GM12878 (cell line): Measurements from ENCODE around the gene EML5. TPM values are rescaled to one million over a fixed set of nuclear protein-coding genes. Genes with fewer than 3 reads are reported as not detected.

Experiments used
- ATAC-seq: fragments of 200-7000 bp; cut with Tn5 transposase; 3 replicates; pipeline ENCODE4 v1.9.1; 2020; ENCODE audit warnings: mild to moderate bottlenecking, moderate library complexity
- BruUV-seq: library from RNA; stranded (reverse); fragments of 400-500 nt; replicated peaks from 2 replicates; lab custom pipeline; 2021; lab: Mats Ljungman, UMichigan
- CTCF ChIA-PET: fragments of 300-600 bp; sonication (Branson Sonifier 250); formaldehyde crosslinking; extraction: SDS; loops from one replicate; lab custom pipeline; 2021; ENCODE audit warnings: inconsistent platforms; lab: Yijun Ruan, JAX
- POLR2A ChIA-PET: fragments of 350-600 bp; formaldehyde crosslinking; extraction: SDS; loops from one replicate; lab custom pipeline; 2021; ENCODE audit warnings: inconsistent platforms; lab: Charles Lee
- RAD21 ChIA-PET: fragments of 300-600 bp; sonication (Branson Sonifier 250); formaldehyde crosslinking; loops from one replicate; lab custom pipeline; 2023; ENCODE audit warnings: antibody characterized with exemption; ENCODE audit not compliant: unreplicated experiment; lab: Charles Lee
- SMC1A ChIA-PET: fragments of 300-600 bp; sonication (Branson Sonifier 250); formaldehyde crosslinking; loops from one replicate; lab custom pipeline; 2023; ENCODE audit not compliant: unreplicated experiment, uncharacterized antibody; lab: Charles Lee
- DNase-seq: peaks from one replicate; pipeline ENCODE4 v3.0.0-alpha.2; 2011; ENCODE audit warnings: low read depth, low spot score
- FAIRE-seq: peaks from 3 replicates; lab custom pipeline; 2011; peaks lifted over from hg19 to GRCh38; lab: Jason Lieb, UNC
- H2AFZ ChIP-seq: 2 replicates; pipeline ENCODE4 v1.6.0; 2011; ENCODE audit warnings: low read depth, low read length, control low read depth; ENCODE audit not compliant: control insufficient read depth
- H3K27ac ChIP-seq: 2 replicates; pipeline ENCODE4 v1.5.1; 2011; ENCODE audit warnings: control low read depth; ENCODE audit not compliant: control insufficient read depth, insufficient read depth
- H3K27me3 ChIP-seq, 2 experiments: replicated peaks in 1 of 2; 2 replicates each; pipeline versions ENCODE4 v1.6.0 to v1.6.1; 2011; ENCODE audit warnings: low read length in 1 of 2; ENCODE audit not compliant: control insufficient read depth in 2 of 2, insufficient read depth in 2 of 2
- H3K36me3 ChIP-seq, 2 experiments: 2 replicates each; pipeline ENCODE4 v1.5.1; 2011; ENCODE audit warnings: low read length in 1 of 2; ENCODE audit not compliant: control insufficient read depth in 2 of 2, insufficient read depth in 2 of 2
- H3K4me1 ChIP-seq: 2 replicates; pipeline ENCODE4 v1.6.1; 2011; ENCODE audit warnings: mild to moderate bottlenecking, low read length, moderate library complexity, mixed read lengths; ENCODE audit not compliant: control insufficient read depth, insufficient read depth
- H3K4me2 ChIP-seq: 2 replicates; pipeline ENCODE4 v1.6.0; 2011; ENCODE audit warnings: control low read depth; ENCODE audit not compliant: control insufficient read depth, insufficient read depth
- H3K4me3 ChIP-seq: fragments of 200-600 bp; sonication (generic); 2 replicates; pipeline ENCODE4 v1.5.1; 2016
- H3K79me2 ChIP-seq: 2 replicates; pipeline ENCODE4 v1.6.0; 2011; ENCODE audit warnings: low read length; ENCODE audit not compliant: control insufficient read depth, insufficient read depth
- H3K9ac ChIP-seq: 2 replicates; pipeline ENCODE4 v1.8.0; 2011; ENCODE audit warnings: low read length, control low read depth, mixed read lengths; ENCODE audit not compliant: control insufficient read depth, insufficient read depth
- H3K9me3 ChIP-seq: replicated peaks from 3 replicates; pipeline ENCODE4 v1.5.1; 2011; ENCODE audit warnings: mild to moderate bottlenecking, low read length; ENCODE audit not compliant: control insufficient read depth, insufficient read depth
- H4K20me1 ChIP-seq: 2 replicates; pipeline ENCODE4 v1.6.0; 2011; ENCODE audit not compliant: control insufficient read depth, insufficient read depth
- CBFB ChIP-seq: IDR thresholded peaks from 2 replicates; pipeline ENCODE4 v1.6.1; 2016; ENCODE audit warnings: antibody characterized with exemption, low read depth
- GABPA ChIP-seq: IDR thresholded peaks from 2 replicates; pipeline ENCODE4 v1.6.1; 2014; ENCODE audit warnings: antibody characterized with exemption, low read depth, mild to moderate bottlenecking, inconsistent platforms
- POLR2AphosphoS2 ChIP-seq: IDR thresholded peaks from 2 replicates; pipeline ENCODE4 v1.6.1; 2011; ENCODE audit warnings: low read depth, mild to moderate bottlenecking, low read length, improper control_type of control experiment, moderate library complexity
- SMARCA5 ChIP-seq: fragments of 450-650 bp; IDR thresholded peaks from 2 replicates; pipeline ENCODE4 v1.6.1; 2017; ENCODE audit warnings: mild to moderate bottlenecking
- ZNF207 ChIP-seq: fragments of 450-650 bp; IDR thresholded peaks from 2 replicates; pipeline ENCODE4 v1.6.1; 2014; ENCODE audit warnings: antibody characterized with exemption, mild to moderate bottlenecking, borderline replicate concordance
- ZNF384 ChIP-seq: IDR thresholded peaks from 2 replicates; pipeline ENCODE4 v1.6.1; 2012; ENCODE audit warnings: low read depth, mild to moderate bottlenecking, low read length, improper control_type of control experiment, borderline replicate concordance
- in situ Hi-C: fragments of 300-500 bp; cut with MboI; formaldehyde crosslinking; loops from 9 replicates; pipeline ENCODE4 v1.14.3; 2018; ENCODE audit warnings: mixed read lengths
- intact Hi-C: fragments of 100-400 bp; cut with micrococcal nuclease; formaldehyde crosslinking; loops from one replicate; pipeline ENCODE4 v1.14.2; 2022; ENCODE audit not compliant: unreplicated experiment
- polyA plus RNA-seq, 11 experiments: library from polyadenylated mRNA; depleted of rRNA in 4 of 11; unstranded in 6 of 11; stranded (reverse) in 5 of 11; fragments of >200 nt; fragmentation: Nextera tagmentation in 4 of 11; fragmentation: Illumina TruSeq in 1 of 11; extraction: Ambion mirVana in 4 of 11; extraction: Trizol in 1 of 11; gene quantifications; 1 replicate in 1 of 11; 2 replicates in 10 of 11; pipeline versions ENCODE4 v1.2.1 to v1.2.3, GENCODE V29; 2011 to 2016; ENCODE audit warnings: inconsistent platforms in 2 of 11, missing spikeins in 2 of 11, low read depth in 1 of 11
- total RNA-seq, 4 experiments: library from RNA; depleted of rRNA in 3 of 4; stranded (reverse); fragments of >200 nt in 3 of 4; fragmentation: Illumina TruSeq in 1 of 4; extraction: Trizol in 1 of 4; gene quantifications; 2 replicates each; pipeline versions ENCODE4 v1.2.1 to v1.2.3, GENCODE V29; 2013 to 2021
- TF ChIP-seq, protein P1 (sequence below): fragments of 150-350 bp; IDR thresholded peaks from 2 replicates; pipeline ENCODE4 v1.6.1; 2016; ENCODE audit warnings: low read depth, low read length
- TF ChIP-seq, protein P2 (sequence below): fragments of 450-650 bp; IDR thresholded peaks from 2 replicates; pipeline ENCODE4 v1.6.1; 2016; ENCODE audit warnings: mild to moderate bottlenecking
- TF ChIP-seq, protein P3 (sequence below): IDR thresholded peaks from 2 replicates; pipeline ENCODE4 v1.6.1; 2012; ENCODE audit warnings: low read length, inconsistent platforms
- TF ChIP-seq, protein P4 (sequence below): fragments of 450-650 bp; formaldehyde crosslinking; IDR thresholded peaks from 2 replicates; pipeline ENCODE4 v1.4.0; 2020; ENCODE audit warnings: mild to moderate bottlenecking, moderate library complexity

EML5 gene
- total and polyA plus RNA-seq, 10 of the 15 experiments (the other 5 are each of a cell fraction or from before 2014, with no cell fraction given): 0.08 to 0.35 (median 0.22) TPM; not detected in 1

DNA sequence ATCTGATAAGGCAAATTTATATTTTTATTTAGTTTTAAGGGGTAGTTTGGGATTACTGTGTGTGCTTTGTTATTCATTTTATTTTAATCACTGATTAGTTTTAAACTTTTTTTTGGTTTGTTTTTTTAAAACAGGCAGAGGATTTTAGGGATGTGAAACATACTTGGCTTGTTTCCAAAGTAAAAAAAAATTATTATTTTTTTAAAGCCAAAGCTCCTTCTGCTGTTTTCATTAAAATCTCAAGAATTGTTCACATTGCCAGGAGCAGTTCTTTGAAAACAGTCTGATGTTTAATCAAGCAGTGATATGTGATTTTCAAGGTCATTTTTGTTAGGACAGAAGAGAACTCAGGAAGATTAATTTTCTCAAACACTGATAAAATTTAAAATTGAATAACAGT is 42.9 kb upstream of the EML5 start:
- Histone ChIP-seq H3K4me3 (no peak overlapping the region), H3K4me2 (no peak overlapping the region), H3K27ac (no peak overlapping the region), H3K9ac (no peak overlapping the region), H2AFZ (no peak overlapping the region), H4K20me1 (no peaks in the 10 kb centered on the region), H3K27me3 (no peaks in the 10 kb centered on the region), H3K9me3 (no peaks in the 10 kb centered on the region), H3K4me1 (no peaks in the 10 kb centered on the region), H3K79me2 (no peaks in the 10 kb centered on the region), H3K36me3 (no peaks in the 10 kb centered on the region)
- SMC1A ChIA-PET: interaction anchor here (1.5 kb wide), 1 partner anchor 9 kb away, joined by 3 read pairs; no protein-coding TSS in a partner anchor
- POLR2A ChIA-PET: no interaction called here
- TF ChIP-seq, protein P1, sequence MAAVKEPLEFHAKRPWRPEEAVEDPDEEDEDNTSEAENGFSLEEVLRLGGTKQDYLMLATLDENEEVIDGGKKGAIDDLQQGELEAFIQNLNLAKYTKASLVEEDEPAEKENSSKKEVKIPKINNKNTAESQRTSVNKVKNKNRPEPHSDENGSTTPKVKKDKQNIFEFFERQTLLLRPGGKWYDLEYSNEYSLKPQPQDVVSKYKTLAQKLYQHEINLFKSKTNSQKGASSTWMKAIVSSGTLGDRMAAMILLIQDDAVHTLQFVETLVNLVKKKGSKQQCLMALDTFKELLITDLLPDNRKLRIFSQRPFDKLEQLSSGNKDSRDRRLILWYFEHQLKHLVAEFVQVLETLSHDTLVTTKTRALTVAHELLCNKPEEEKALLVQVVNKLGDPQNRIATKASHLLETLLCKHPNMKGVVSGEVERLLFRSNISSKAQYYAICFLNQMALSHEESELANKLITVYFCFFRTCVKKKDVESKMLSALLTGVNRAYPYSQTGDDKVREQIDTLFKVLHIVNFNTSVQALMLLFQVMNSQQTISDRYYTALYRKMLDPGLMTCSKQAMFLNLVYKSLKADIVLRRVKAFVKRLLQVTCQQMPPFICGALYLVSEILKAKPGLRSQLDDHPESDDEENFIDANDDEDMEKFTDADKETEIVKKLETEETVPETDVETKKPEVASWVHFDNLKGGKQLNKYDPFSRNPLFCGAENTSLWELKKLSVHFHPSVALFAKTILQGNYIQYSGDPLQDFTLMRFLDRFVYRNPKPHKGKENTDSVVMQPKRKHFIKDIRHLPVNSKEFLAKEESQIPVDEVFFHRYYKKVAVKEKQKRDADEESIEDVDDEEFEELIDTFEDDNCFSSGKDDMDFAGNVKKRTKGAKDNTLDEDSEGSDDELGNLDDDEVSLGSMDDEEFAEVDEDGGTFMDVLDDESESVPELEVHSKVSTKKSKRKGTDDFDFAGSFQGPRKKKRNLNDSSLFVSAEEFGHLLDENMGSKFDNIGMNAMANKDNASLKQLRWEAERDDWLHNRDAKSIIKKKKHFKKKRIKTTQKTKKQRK: no peak
- no peak for TF ChIP-seq SMARCA5
- no peak for TF ChIP-seq POLR2AphosphoS2
- TF ChIP-seq, protein P2, sequence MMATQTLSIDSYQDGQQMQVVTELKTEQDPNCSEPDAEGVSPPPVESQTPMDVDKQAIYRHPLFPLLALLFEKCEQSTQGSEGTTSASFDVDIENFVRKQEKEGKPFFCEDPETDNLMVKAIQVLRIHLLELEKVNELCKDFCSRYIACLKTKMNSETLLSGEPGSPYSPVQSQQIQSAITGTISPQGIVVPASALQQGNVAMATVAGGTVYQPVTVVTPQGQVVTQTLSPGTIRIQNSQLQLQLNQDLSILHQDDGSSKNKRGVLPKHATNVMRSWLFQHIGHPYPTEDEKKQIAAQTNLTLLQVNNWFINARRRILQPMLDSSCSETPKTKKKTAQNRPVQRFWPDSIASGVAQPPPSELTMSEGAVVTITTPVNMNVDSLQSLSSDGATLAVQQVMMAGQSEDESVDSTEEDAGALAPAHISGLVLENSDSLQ: no peak
- TF ChIP-seq ZNF207: no peak
- TF ChIP-seq GABPA: no peak
- TF ChIP-seq, protein P3, sequence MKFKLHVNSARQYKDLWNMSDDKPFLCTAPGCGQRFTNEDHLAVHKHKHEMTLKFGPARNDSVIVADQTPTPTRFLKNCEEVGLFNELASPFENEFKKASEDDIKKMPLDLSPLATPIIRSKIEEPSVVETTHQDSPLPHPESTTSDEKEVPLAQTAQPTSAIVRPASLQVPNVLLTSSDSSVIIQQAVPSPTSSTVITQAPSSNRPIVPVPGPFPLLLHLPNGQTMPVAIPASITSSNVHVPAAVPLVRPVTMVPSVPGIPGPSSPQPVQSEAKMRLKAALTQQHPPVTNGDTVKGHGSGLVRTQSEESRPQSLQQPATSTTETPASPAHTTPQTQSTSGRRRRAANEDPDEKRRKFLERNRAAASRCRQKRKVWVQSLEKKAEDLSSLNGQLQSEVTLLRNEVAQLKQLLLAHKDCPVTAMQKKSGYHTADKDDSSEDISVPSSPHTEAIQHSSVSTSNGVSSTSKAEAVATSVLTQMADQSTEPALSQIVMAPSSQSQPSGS: no peak
- no peak for TF ChIP-seq CBFB
- no peak for TF ChIP-seq ZNF384
- TF ChIP-seq, protein P4, sequence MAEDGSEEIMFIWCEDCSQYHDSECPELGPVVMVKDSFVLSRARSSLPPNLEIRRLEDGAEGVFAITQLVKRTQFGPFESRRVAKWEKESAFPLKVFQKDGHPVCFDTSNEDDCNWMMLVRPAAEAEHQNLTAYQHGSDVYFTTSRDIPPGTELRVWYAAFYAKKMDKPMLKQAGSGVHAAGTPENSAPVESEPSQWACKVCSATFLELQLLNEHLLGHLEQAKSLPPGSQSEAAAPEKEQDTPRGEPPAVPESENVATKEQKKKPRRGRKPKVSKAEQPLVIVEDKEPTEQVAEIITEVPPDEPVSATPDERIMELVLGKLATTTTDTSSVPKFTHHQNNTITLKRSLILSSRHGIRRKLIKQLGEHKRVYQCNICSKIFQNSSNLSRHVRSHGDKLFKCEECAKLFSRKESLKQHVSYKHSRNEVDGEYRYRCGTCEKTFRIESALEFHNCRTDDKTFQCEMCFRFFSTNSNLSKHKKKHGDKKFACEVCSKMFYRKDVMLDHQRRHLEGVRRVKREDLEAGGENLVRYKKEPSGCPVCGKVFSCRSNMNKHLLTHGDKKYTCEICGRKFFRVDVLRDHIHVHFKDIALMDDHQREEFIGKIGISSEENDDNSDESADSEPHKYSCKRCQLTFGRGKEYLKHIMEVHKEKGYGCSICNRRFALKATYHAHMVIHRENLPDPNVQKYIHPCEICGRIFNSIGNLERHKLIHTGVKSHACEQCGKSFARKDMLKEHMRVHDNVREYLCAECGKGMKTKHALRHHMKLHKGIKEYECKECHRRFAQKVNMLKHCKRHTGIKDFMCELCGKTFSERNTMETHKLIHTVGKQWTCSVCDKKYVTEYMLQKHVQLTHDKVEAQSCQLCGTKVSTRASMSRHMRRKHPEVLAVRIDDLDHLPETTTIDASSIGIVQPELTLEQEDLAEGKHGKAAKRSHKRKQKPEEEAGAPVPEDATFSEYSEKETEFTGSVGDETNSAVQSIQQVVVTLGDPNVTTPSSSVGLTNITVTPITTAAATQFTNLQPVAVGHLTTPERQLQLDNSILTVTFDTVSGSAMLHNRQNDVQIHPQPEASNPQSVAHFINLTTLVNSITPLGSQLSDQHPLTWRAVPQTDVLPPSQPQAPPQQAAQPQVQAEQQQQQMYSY (CRISPR knock-in tag): no peak
- DNase-seq (no peak), FAIRE-seq (no peak), ATAC-seq (no peak)
- CTCF ChIA-PET: interaction anchor here (0.7 kb wide), 1 partner anchor 174 kb away, joined by 3 read pairs; no protein-coding TSS in a partner anchor
- RAD21 ChIA-PET: no interaction called here
- intact Hi-C loops: no loop called here
- BruUV-seq: no TSS peak
- in situ Hi-C loops: no loop called here
